ENCODE measurements around the gene USF1.

- TF ChIP-seq POLR2A (IDR thresholded peaks at IDR 0.05; ENCODE audit: low read length) (no peak), GATA1 (IDR thresholded peaks at IDR 0.05; ENCODE audit: low read depth, low read length) (no peak)
Measured at GRCh38 chr1:161032409-161032808, 13.4 kb downstream of the USF1 start.
